Activated CD4-positive, alpha-beta T cell treated with anti-CD3 and anti-CD28 coated beads, Interleukin-2, amount 10 ng/mL, durations not matched to agents 7 days and 5 days (primary cell): ENCODE results near the gene OSBP2. TPM values are rescaled to one million over a fixed set of nuclear protein-coding genes. Genes with fewer than 3 reads are reported as not detected.

Source experiments
- CTCF ChIA-PET: fragments of 350-600 bp; sonication (Branson Sonifier 250); formaldehyde crosslinking; loops from one replicate; lab custom pipeline; 2021; ENCODE audit warnings: antibody characterized with exemption; lab: Charles Lee
- POLR2A ChIA-PET: fragments of 350-600 bp; sonication (Branson Sonifier 250); formaldehyde crosslinking; loops from one replicate; lab custom pipeline; 2021; ENCODE audit warnings: antibody characterized with exemption; lab: Charles Lee
- DNase-seq: peaks from one replicate; pipeline ENCODE4 v3.0.0-alpha.2; 2020
- H3K27ac Mint-ChIP-seq: one replicate; pipeline ENCODE4 v1.8.0; 2021; ENCODE audit warnings: mild to moderate bottlenecking, moderate library complexity, mixed read lengths
- H3K27me3 Mint-ChIP-seq: one replicate; pipeline ENCODE4 v1.8.0; 2021; ENCODE audit warnings: mixed read lengths
- H3K36me3 Mint-ChIP-seq: one replicate; pipeline ENCODE4 v1.8.0; 2021; ENCODE audit warnings: low read depth, mixed read lengths
- H3K4me1 Mint-ChIP-seq: one replicate; pipeline ENCODE4 v1.8.0; 2021; ENCODE audit warnings: mixed read lengths
- H3K4me3 Mint-ChIP-seq: one replicate; pipeline ENCODE4 v1.8.0; 2021; ENCODE audit warnings: mild to moderate bottlenecking, moderate library complexity, mixed read lengths
- H3K9me3 Mint-ChIP-seq: one replicate; pipeline ENCODE4 v1.8.0; 2021; ENCODE audit warnings: mixed read lengths
- total RNA-seq, 2 experiments: library from RNA; stranded (reverse); gene quantifications; one replicate each; pipeline ENCODE4 v1.2.3, GENCODE V29; 2021

OSBP2 gene
- total RNA-seq, 2 experiments from 2014 or later = 1.1 TPM

- H3K27me3 Mint-ChIP-seq = no peaks in the 10 kb centered on the region
Measured at GRCh38 chr22:30881361-30882183, 186.9 kb downstream of the OSBP2 start.

GRCh38 chr22:30882184-30882717, 187.6 kb downstream of the OSBP2 start:
- no peak overlapping the region for H3K4me3 Mint-ChIP-seq
- no peaks in the 10 kb centered on the region for H3K9me3 Mint-ChIP-seq
- no peaks in the 10 kb centered on the region for H3K27me3 Mint-ChIP-seq
- no peaks in the 10 kb centered on the region for H3K36me3 Mint-ChIP-seq
- POLR2A ChIA-PET = no interaction called here
- CTCF ChIA-PET = no interaction called here
- no peak overlapping the region for H3K27ac Mint-ChIP-seq
- DNase-seq = no peak
- no peaks in the 10 kb centered on the region for H3K4me1 Mint-ChIP-seq

More at GRCh38 chr22:30881361-30882183, 186.9 kb downstream of the OSBP2 start:
- CTCF ChIA-PET = interaction anchor here (1.0 kb wide), 1 partner anchor 9 kb away, joined by 3 read pairs; no protein-coding TSS in a partner anchor
- no peak overlapping the region for H3K27ac Mint-ChIP-seq
- POLR2A ChIA-PET = no interaction called here
- no peak overlapping the region for H3K4me3 Mint-ChIP-seq
- no peaks in the 10 kb centered on the region for H3K9me3 Mint-ChIP-seq
- no peaks in the 10 kb centered on the region for H3K4me1 Mint-ChIP-seq
- no peaks in the 10 kb centered on the region for H3K36me3 Mint-ChIP-seq
- no peak for DNase-seq

GRCh38 chr22:30882974-30883533, 188.4 kb downstream of the OSBP2 start:
- H3K9me3 Mint-ChIP-seq = no peaks in the 10 kb centered on the region
- CTCF ChIA-PET = no interaction called here
- H3K4me3 Mint-ChIP-seq = no peak overlapping the region
- H3K4me1 Mint-ChIP-seq = no peaks in the 10 kb centered on the region
- no peaks in the 10 kb centered on the region for H3K27me3 Mint-ChIP-seq
- POLR2A ChIA-PET = no interaction called here
- no peak for DNase-seq
- H3K27ac Mint-ChIP-seq = no peak overlapping the region
- no peaks in the 10 kb centered on the region for H3K36me3 Mint-ChIP-seq

- no peaks in the 10 kb centered on the region for H3K27me3 Mint-ChIP-seq
- H3K4me1 Mint-ChIP-seq = no peaks in the 10 kb centered on the region
- no peaks in the 10 kb centered on the region for H3K36me3 Mint-ChIP-seq
- H3K27ac Mint-ChIP-seq = no peak overlapping the region
- DNase-seq = no peak
- CTCF ChIA-PET = no interaction called here
- no peaks in the 10 kb centered on the region for H3K9me3 Mint-ChIP-seq
- POLR2A ChIA-PET = no interaction called here
- no peak overlapping the region for H3K4me3 Mint-ChIP-seq
Measured at GRCh38 chr22:30883586-30884145, 189.0 kb downstream of the OSBP2 start.

GRCh38 chr22:30884211-30885000, 189.7 kb downstream of the OSBP2 start:
- ChIA-PET CTCF (no interaction called here), POLR2A (interaction anchor here (1.1 kb wide), 1 partner anchor 99 kb away, joined by 4 read pairs; no protein-coding TSS in a partner anchor)
- no peaks in the 10 kb centered on the region for H3K36me3 Mint-ChIP-seq
- no peak overlapping the region for H3K4me3 Mint-ChIP-seq
- no peaks in the 10 kb centered on the region for H3K27me3 Mint-ChIP-seq
- no peaks in the 10 kb centered on the region for H3K9me3 Mint-ChIP-seq
- no peak overlapping the region for H3K27ac Mint-ChIP-seq
- no peaks in the 10 kb centered on the region for H3K4me1 Mint-ChIP-seq
- no peak for DNase-seq

GRCh38 chr22:30885001-30885366, 190.3 kb downstream of the OSBP2 start:
- DNase-seq = no peak
- no peaks in the 10 kb centered on the region for H3K9me3 Mint-ChIP-seq
- no peaks in the 10 kb centered on the region for H3K36me3 Mint-ChIP-seq
- no peak overlapping the region for H3K4me3 Mint-ChIP-seq
- H3K27ac Mint-ChIP-seq = no peak overlapping the region
- CTCF ChIA-PET = no interaction called here
- no peaks in the 10 kb centered on the region for H3K4me1 Mint-ChIP-seq
- H3K27me3 Mint-ChIP-seq = no peaks in the 10 kb centered on the region
- POLR2A ChIA-PET = interaction anchor here (1.1 kb wide), 1 partner anchor 99 kb away, joined by 4 read pairs; no protein-coding TSS in a partner anchor

- DNase-seq = no peak
- ChIA-PET CTCF (interaction anchor here (0.6 kb wide), 1 partner anchor 628 kb away, joined by 3 read pairs; no protein-coding TSS in a partner anchor), POLR2A (interaction anchor here (1.1 kb wide), 1 partner anchor 100 kb away, joined by 4 read pairs; no protein-coding TSS in a partner anchor)
- no peaks in the 10 kb centered on the region for H3K9me3 Mint-ChIP-seq
- no peaks in the 10 kb centered on the region for H3K36me3 Mint-ChIP-seq
- H3K4me3 Mint-ChIP-seq = no peak overlapping the region
- H3K27me3 Mint-ChIP-seq = no peaks in the 10 kb centered on the region
- no peak overlapping the region for H3K27ac Mint-ChIP-seq
- H3K4me1 Mint-ChIP-seq = no peaks in the 10 kb centered on the region
Measured at GRCh38 chr22:30885591-30885990, 190.9 kb downstream of the OSBP2 start.

GRCh38 chr22:30887453-30887852, 192.8 kb downstream of the OSBP2 start:
- H3K27ac Mint-ChIP-seq = no peak overlapping the region
- CTCF ChIA-PET = no interaction called here
- no peaks in the 10 kb centered on the region for H3K27me3 Mint-ChIP-seq
- no peak overlapping the region for H3K4me3 Mint-ChIP-seq
- POLR2A ChIA-PET = no interaction called here
- H3K36me3 Mint-ChIP-seq = no peaks in the 10 kb centered on the region
- no peak for DNase-seq
- no peaks in the 10 kb centered on the region for H3K9me3 Mint-ChIP-seq
- H3K4me1 Mint-ChIP-seq = peaks cover 6% of the 10 kb centered on the region

- ChIA-PET CTCF (interaction anchor here (0.6 kb wide), 1 partner anchor 84 kb away, joined by 4 read pairs; no protein-coding TSS in a partner anchor), POLR2A (no interaction called here)
- H3K4me3 Mint-ChIP-seq = no peak overlapping the region
- H3K36me3 Mint-ChIP-seq = no peaks in the 10 kb centered on the region
- no peak overlapping the region for H3K27ac Mint-ChIP-seq
- DNase-seq = no peak
- no peaks in the 10 kb centered on the region for H3K27me3 Mint-ChIP-seq
- peaks cover 6% of the 10 kb centered on the region for H3K4me1 Mint-ChIP-seq
- no peaks in the 10 kb centered on the region for H3K9me3 Mint-ChIP-seq
Measured at GRCh38 chr22:30887861-30888260, 193.2 kb downstream of the OSBP2 start.

- no peak overlapping the region for H3K27ac Mint-ChIP-seq
- ChIA-PET CTCF (interaction anchor here (1.0 kb wide), 1 partner anchor 10 kb away, joined by 4 read pairs; no protein-coding TSS in a partner anchor), POLR2A (no interaction called here)
- H3K4me1 Mint-ChIP-seq = peaks cover 18% of the 10 kb centered on the region
- no peaks in the 10 kb centered on the region for H3K36me3 Mint-ChIP-seq
- H3K9me3 Mint-ChIP-seq = no peaks in the 10 kb centered on the region
- H3K4me3 Mint-ChIP-seq = no peak overlapping the region
- no peak for DNase-seq
- no peaks in the 10 kb centered on the region for H3K27me3 Mint-ChIP-seq
Measured at GRCh38 chr22:30889268-30889995, 194.8 kb downstream of the OSBP2 start.

- H3K9me3 Mint-ChIP-seq = no peaks in the 10 kb centered on the region
- H3K36me3 Mint-ChIP-seq = no peaks in the 10 kb centered on the region
- no peaks in the 10 kb centered on the region for H3K27me3 Mint-ChIP-seq
- no peak overlapping the region for H3K27ac Mint-ChIP-seq
- CTCF ChIA-PET = no interaction called here
- no peak for DNase-seq
- POLR2A ChIA-PET = interaction anchor here (0.5 kb wide), 1 partner anchor 123 kb away, joined by 12 read pairs; no protein-coding TSS in a partner anchor
- H3K4me1 Mint-ChIP-seq = peaks cover 21% of the 10 kb centered on the region
- no peak overlapping the region for H3K4me3 Mint-ChIP-seq
Measured at GRCh38 chr22:30889996-30890480, 195.4 kb downstream of the OSBP2 start.
